Psoas muscle (tissue), 8 donors: ENCODE results near the gene CEP85L. TPM values are rescaled to one million over a fixed set of nuclear protein-coding genes. Genes with fewer than 3 reads are reported as not detected.

Experiments
- ATAC-seq, 4 donors: fragments of 200-7000 bp; cut with Tn5 transposase; one replicate each; pipeline ENCODE4 v1.9.1; 2020; ENCODE audit warnings: moderate library complexity in 3 of 4, mild to moderate bottlenecking in 2 of 4
- DNase-seq, 2 donors: peaks; one replicate each; pipeline ENCODE4 v3.0.0-alpha.2; 2020
- H3K27ac ChIP-seq: fragments of 200-600 bp; one replicate; pipeline ENCODE4 v1.8.0; 2022
- H3K27me3 ChIP-seq, 3 donors: fragments of 200-600 bp in 1 of 3; one replicate each; pipeline versions ENCODE4 v1.6.1 to v1.8.0; 2013 to 2022; ENCODE audit warnings: low read length in 2 of 3, mild to moderate bottlenecking in 2 of 3, moderate library complexity in 1 of 3; ENCODE audit not compliant: insufficient read depth in 3 of 3
- H3K36me3 ChIP-seq, 2 donors: fragments of 200-600 bp in 1 of 2; one replicate each; pipeline versions ENCODE4 v1.6.1 to v1.8.0; 2013 to 2022; ENCODE audit warnings: low read depth in 1 of 2, mild to moderate bottlenecking in 1 of 2, moderate library complexity in 1 of 2; ENCODE audit not compliant: insufficient read depth in 1 of 2
- H3K4me1 ChIP-seq: fragments of 200-600 bp; one replicate; pipeline ENCODE4 v1.8.0; 2022
- H3K4me3 ChIP-seq: fragments of 200-600 bp; one replicate; pipeline ENCODE4 v1.8.0; 2022; ENCODE audit warnings: mild to moderate bottlenecking
- H3K9me3 ChIP-seq: fragments of 200-600 bp; one replicate; pipeline ENCODE4 v1.8.0; 2022
- WGBS, 3 donors: extraction: QIAGEN DNeasy Blood & Tissue Kit; methylation state at CpG; one replicate each; pipeline versions ENCODE4 v1.1.6 to v1.1.7; 2013; 5-methylcytosine and 5-hydroxymethylcytosine counted together
- intact Hi-C, 2 donors: fragments of 100-400 bp; cut with DNase I; formaldehyde crosslinking; loops; one replicate each; pipeline versions ENCODE4 v1.11.0 to v1.14.2; 2022
- polyA plus RNA-seq, 3 donors: library from polyadenylated mRNA; stranded (reverse); fragments of 200-250 nt; gene quantifications; one replicate each; pipeline ENCODE4 v1.2.3, GENCODE V29; 2013
- total RNA-seq, 4 donors: library from RNA; stranded (reverse); fragmentation: NEBNext Ultra II Directional in 2 of 4; extraction: Animal tissue kit (Norgen Biotek cat#: 25700) in 2 of 4; gene quantifications; one replicate each; pipeline versions ENCODE4 v1.2.1 to v1.2.4, GENCODE V29; 2021 to 2023
- TF ChIP-seq, protein P1 (sequence below): fragments of 200-600 bp; IDR thresholded peaks from one replicate; pipeline ENCODE4 v1.8.0; 2022; ENCODE audit warnings: antibody characterized with exemption
- donor health status: healthy with polysubstance abuse.
- donor health status: DM: no; HTN: no; CAD: no; lungs with moderate emphysema.
- donor health status: Bipolar disorder and iron deficiency.
- donor health status: healthy.
- donor health status: DM: yes; HTN: yes; CAD: no.
- donor health status: DM: no; HTN: no; CAD: no.
- donor health status: DM: no; HTN: no; CAD: no.
- donor health status: DM: yes; HTN: yes; CAD: no.

CEP85L gene
- total and polyA plus RNA-seq, 7 donors, result 2.3 to 25.1 (median 18.9) TPM

DNA sequence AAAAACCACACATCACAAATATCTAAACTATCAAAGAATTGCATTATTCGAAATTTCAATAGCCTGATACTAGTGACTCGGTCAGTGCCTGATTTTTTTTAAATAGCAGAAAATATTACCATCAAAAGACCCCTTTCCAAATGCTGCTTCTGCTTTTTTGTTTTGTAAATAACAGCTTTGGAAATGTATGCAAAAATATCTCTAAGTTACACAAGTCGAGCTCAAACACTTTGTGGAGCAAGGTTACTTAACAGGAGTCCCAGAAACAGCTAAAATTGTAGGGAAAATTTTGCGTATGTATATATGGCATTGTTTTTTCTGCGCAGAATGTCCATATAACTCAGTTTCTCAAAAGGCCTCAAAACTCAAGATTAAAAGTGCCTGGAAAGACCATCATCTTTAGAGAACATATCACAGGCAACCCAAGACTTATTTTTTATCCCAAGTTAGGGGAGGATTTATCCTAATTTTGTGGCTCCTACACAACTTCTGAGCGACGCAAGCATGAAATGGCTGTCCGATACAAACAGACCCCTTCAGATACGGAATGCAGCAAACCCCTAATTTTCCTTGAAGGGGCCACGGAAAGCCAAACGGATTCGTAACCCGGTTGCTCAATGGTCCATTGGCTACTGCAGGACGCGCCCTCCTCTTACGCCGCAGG lies 1.3 kb downstream of the CEP85L start:
- Histone ChIP-seq H3K36me3 (no peaks in the 10 kb centered on the region), H3K4me1 (peaks cover 25% of the 10 kb centered on the region), H3K9me3 (no peaks in the 10 kb centered on the region), H3K27ac (peak overlapping the region; percentile 99), H3K4me3 (peak overlapping the region; percentile 97), H3K27me3 (no peaks in the 10 kb centered on the region)
- DNase-seq, result no peak
- peak in 3 of 4 donors; percentile 41 to 58 (median 43) for ATAC-seq
- TF ChIP-seq, protein P1, sequence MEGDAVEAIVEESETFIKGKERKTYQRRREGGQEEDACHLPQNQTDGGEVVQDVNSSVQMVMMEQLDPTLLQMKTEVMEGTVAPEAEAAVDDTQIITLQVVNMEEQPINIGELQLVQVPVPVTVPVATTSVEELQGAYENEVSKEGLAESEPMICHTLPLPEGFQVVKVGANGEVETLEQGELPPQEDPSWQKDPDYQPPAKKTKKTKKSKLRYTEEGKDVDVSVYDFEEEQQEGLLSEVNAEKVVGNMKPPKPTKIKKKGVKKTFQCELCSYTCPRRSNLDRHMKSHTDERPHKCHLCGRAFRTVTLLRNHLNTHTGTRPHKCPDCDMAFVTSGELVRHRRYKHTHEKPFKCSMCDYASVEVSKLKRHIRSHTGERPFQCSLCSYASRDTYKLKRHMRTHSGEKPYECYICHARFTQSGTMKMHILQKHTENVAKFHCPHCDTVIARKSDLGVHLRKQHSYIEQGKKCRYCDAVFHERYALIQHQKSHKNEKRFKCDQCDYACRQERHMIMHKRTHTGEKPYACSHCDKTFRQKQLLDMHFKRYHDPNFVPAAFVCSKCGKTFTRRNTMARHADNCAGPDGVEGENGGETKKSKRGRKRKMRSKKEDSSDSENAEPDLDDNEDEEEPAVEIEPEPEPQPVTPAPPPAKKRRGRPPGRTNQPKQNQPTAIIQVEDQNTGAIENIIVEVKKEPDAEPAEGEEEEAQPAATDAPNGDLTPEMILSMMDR, result no peak
- WGBS, 3 donors, result 4 to 7% (median 5%) methylated on average over 17 of the region's 17 CpGs
- intact Hi-C loops, result loop anchor here (5.0 to 10.0 kb wide), 2 partner anchors 57 to 125 kb away; no protein-coding TSS in a partner anchor

- ATAC-seq, result no peak
- 23 to 44% (median 25%) methylated on average over 2 of the region's 2 CpGs for WGBS, 3 donors
Observed at GRCh38 chr6:118648866-118649554, 2.4 kb downstream of the CEP85L start.

GRCh38 chr6:118646977-118647376 lies 4.4 kb downstream of the CEP85L start:
- intact Hi-C loops, result no loop called here
- no peaks in the 10 kb centered on the region for H3K27me3 ChIP-seq
- WGBS, 3 donors, result 97 to 99% (median 98%) methylated on average over 2 of the region's 2 CpGs
- no peak overlapping the region for H3K4me3 ChIP-seq
- TF ChIP-seq, protein P1, result no peak
- DNase-seq, result no peak
- no peaks in the 10 kb centered on the region for H3K36me3 ChIP-seq
- H3K27ac ChIP-seq, result no peak overlapping the region
- H3K4me1 ChIP-seq, result peaks cover 46% of the 10 kb centered on the region
- H3K9me3 ChIP-seq, result no peaks in the 10 kb centered on the region
- ATAC-seq, result no peak

More at GRCh38 chr6:118648866-118649554, 2.4 kb downstream of the CEP85L start:
- no peak overlapping the region for H3K27ac ChIP-seq
- DNase-seq, result no peak
- intact Hi-C loops, result no loop called here
- H3K4me3 ChIP-seq, result peak overlapping the region; percentile 97
- no peaks in the 10 kb centered on the region for H3K36me3 ChIP-seq
- no peaks in the 10 kb centered on the region for H3K9me3 ChIP-seq
- H3K4me1 ChIP-seq, result peaks cover 35% of the 10 kb centered on the region
- TF ChIP-seq, protein P1, result no peak
- no peaks in the 10 kb centered on the region for H3K27me3 ChIP-seq

GRCh38 chr6:118645395-118645794 lies 6.0 kb downstream of the CEP85L start:
- peak; percentile 42 to 84 (median 74) for ATAC-seq
- H3K36me3 ChIP-seq, result no peaks in the 10 kb centered on the region
- H3K4me3 ChIP-seq, result no peak overlapping the region
- no peak overlapping the region for H3K27ac ChIP-seq
- peaks cover 60% of the 10 kb centered on the region for H3K4me1 ChIP-seq
- no peaks in the 10 kb centered on the region for H3K27me3 ChIP-seq
- WGBS, 3 donors, result 65 to 78% (median 72%) methylated on average over 2 of the region's 2 CpGs
- TF ChIP-seq, protein P1, result no peak
- intact Hi-C loops, result no loop called here
- DNase-seq, result peak in 1 of 2 donors; percentile 64
- H3K9me3 ChIP-seq, result no peaks in the 10 kb centered on the region
